Transverse colon (tissue), 4 donors: ENCODE measurements around the gene CHADL. TPM values are rescaled to one million over a fixed set of nuclear protein-coding genes. Genes with fewer than 3 reads are reported as not detected.

Experiments
- DNase-seq: peaks from one replicate; pipeline ENCODE4 v3.0.0-alpha.2; 2019
- H3K27ac ChIP-seq, 4 donors: fragments of 200-600 bp; sonication (generic); 2 replicates each; pipeline ENCODE4 v1.5.1; 2016 to 2018; ENCODE audit warnings: inconsistent platforms in 4 of 4
- H3K27me3 ChIP-seq: fragments of 200-600 bp; sonication (generic); 2 replicates; pipeline ENCODE4 v1.5.1; 2017; ENCODE audit warnings: inconsistent platforms
- H3K36me3 ChIP-seq, 4 donors: fragments of 200-600 bp; sonication (generic); 2 replicates each; pipeline ENCODE4 v1.5.1; 2017 to 2019; ENCODE audit warnings: inconsistent platforms in 4 of 4
- H3K4me1 ChIP-seq, 4 donors: fragments of 200-600 bp; sonication (generic); 2 replicates each; pipeline ENCODE4 v1.5.1; 2017 to 2020; ENCODE audit warnings: inconsistent platforms in 4 of 4
- H3K4me3 ChIP-seq, 4 donors: fragments of 200-600 bp; sonication (generic); 1 replicate in 1 of 4; 2 replicates in 3 of 4; pipeline versions ENCODE4 v1.5.1 to v1.6.1; 2017 to 2019; ENCODE audit warnings: inconsistent platforms in 4 of 4
- H3K9me3 ChIP-seq, 2 donors: fragments of 200-600 bp; sonication (generic); 2 replicates each; pipeline ENCODE4 v1.5.1; 2017 to 2019; ENCODE audit warnings: inconsistent platforms in 2 of 2
- CTCF ChIP-seq, 5 experiments: fragments of 200-600 bp in 3 of 5; fragments of 450-650 bp in 2 of 5; sonication (generic) in 3 of 5; IDR thresholded peaks; 1 replicate in 2 of 5; 2 replicates in 3 of 5; pipeline ENCODE4 v1.5.1; 2016 to 2017; ENCODE audit warnings: antibody characterized with exemption in 5 of 5, inconsistent platforms in 3 of 5, mild to moderate bottlenecking in 2 of 5, moderate library complexity in 1 of 5
- EP300 ChIP-seq: sonication (generic); formaldehyde crosslinking; IDR thresholded peaks from one replicate; pipeline ENCODE4 v1.6.1; 2017; ENCODE audit warnings: antibody characterized with exemption, low read depth
- POLR2A ChIP-seq: fragments of 450-650 bp; IDR thresholded peaks from one replicate; pipeline ENCODE4 v1.6.1; 2016; ENCODE audit warnings: antibody characterized with exemption, mild to moderate bottlenecking, moderate library complexity
- POLR2AphosphoS5 ChIP-seq, 3 donors: sonication (generic); formaldehyde crosslinking; IDR thresholded peaks; one replicate each; pipeline ENCODE4 v1.6.1; 2016; ENCODE audit warnings: antibody characterized with exemption in 3 of 3
- WGBS, 2 donors: methylation state at CpG; one replicate each; pipeline ENCODE4 v1.1.5; 2018; ENCODE audit warnings: low coverage in 1 of 2; 5-methylcytosine and 5-hydroxymethylcytosine counted together
- in situ Hi-C, 4 donors: fragments of 200-750 bp; cut with MboI; loops; one replicate each; pipeline versions ENCODE4 v1.15.0 to v1.15.1; 2017; ENCODE audit warnings: low sequenced_read_pairs in 3 of 4, low pct_ligation_motif_present in 1 of 4, low pct_unique_long_range_greater_than_20kb in 1 of 4
- intact Hi-C: fragments of 100-400 bp; cut with DNase I; formaldehyde crosslinking; loops from one replicate; pipeline ENCODE4 v1.15.1; 2023; ENCODE audit warnings: low total_unique reads
- total RNA-seq, 4 donors: library from RNA; depleted of rRNA; stranded (reverse); fragments of >200 nt; gene quantifications; one replicate each; pipeline ENCODE4 v1.1.0, GENCODE V29; 2016

Gene CHADL
- total RNA-seq, 4 donors from 2014 or later, result 3.0 to 20.6 (median 5.3) TPM

- in situ Hi-C loops (no loop called here), intact Hi-C loops (no loop called here)
- no peak for DNase-seq
- Histone ChIP-seq H3K27me3 (no peaks in the 10 kb centered on the region), H3K4me3 (no peak overlapping the region), H3K27ac (no peak overlapping the region), H3K9me3 (no peaks in the 10 kb centered on the region), H3K36me3 (peaks cover 0 to 11% (median 0%) of the 10 kb centered on the region in 4 donors), H3K4me1 (no peaks in the 10 kb centered on the region)
- 80 to 100% methylated on average over 5 to 7 of the region's 7 CpGs for WGBS, 2 donors
- no peak for TF ChIP-seq POLR2A
These were observed 9.4 kb downstream of the CHADL start for GRCh38 chr22:41231369-41231768.

- 84% methylated on average over 9 of the region's 9 CpGs; no CpG with 5 or more reads in 1 of the 2 donors for WGBS, 2 donors
- in situ Hi-C loops (no loop called here), intact Hi-C loops (no loop called here)
- Histone ChIP-seq H3K27ac (no peak overlapping the region), H3K9me3 (no peaks in the 10 kb centered on the region), H3K27me3 (no peaks in the 10 kb centered on the region), H3K36me3 (peaks cover 0 to 19% (median 0%) of the 10 kb centered on the region in 4 donors), H3K4me1 (no peaks in the 10 kb centered on the region), H3K4me3 (no peak overlapping the region)
- DNase-seq, result no peak
- no peak for TF ChIP-seq POLR2AphosphoS5 (IDR thresholded peaks at IDR 0.05)
- TF ChIP-seq EP300, result no peak
- TF ChIP-seq CTCF (IDR thresholded peaks at IDR 0.05), result no peak
- TF ChIP-seq POLR2A, result no peak
These were observed 10.3 kb downstream of the CHADL start for GRCh38 chr22:41230401-41230785.

DNA sequence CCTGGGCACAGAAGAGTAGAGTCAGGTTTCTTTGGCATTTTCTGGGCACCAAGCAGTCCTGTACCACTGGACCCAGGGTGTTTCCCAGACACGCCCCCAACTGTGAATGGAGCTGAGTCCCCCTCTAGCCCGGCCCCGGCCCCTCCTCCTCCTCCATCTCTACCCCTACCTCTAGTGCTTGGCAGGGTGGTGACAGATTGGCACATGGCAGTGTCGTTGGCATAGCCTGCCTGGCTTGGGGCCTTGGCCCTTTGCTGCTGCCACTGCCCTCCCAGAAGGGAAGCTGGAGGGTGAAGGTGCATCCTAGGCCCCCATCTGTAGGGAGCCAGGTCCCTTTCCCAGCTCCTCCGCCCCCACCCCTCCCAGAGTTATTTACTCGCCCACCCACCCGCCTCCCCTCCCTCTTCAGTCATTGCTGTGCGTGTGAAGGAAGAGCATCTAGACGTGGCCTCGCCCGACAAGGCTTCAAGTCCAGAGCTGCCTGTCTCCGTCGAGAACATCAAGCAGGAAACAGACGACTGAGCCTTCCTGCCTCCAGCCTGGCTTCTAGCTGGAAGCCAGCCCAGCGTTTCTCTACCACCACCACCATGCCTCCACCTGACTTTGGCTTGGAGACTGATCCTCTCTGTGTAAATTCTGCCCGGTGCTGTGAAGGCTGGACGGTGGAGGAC is 10.9 kb downstream of the CHADL start:
- in situ Hi-C loops (no loop called here), intact Hi-C loops (no loop called here)
- Histone ChIP-seq H3K36me3 (peaks cover 0 to 23% (median 0%) of the 10 kb centered on the region in 4 donors), H3K27ac (no peak overlapping the region), H3K4me1 (no peaks in the 10 kb centered on the region), H3K4me3 (no peak overlapping the region), H3K9me3 (no peaks in the 10 kb centered on the region), H3K27me3 (no peaks in the 10 kb centered on the region)
- TF ChIP-seq EP300 (no peak), POLR2A (no peak), CTCF (IDR thresholded peaks at IDR 0.05) (no peak), POLR2AphosphoS5 (IDR thresholded peaks at IDR 0.05) (no peak)
- DNase-seq, result no peak
- 83% methylated on average over 14 of the region's 17 CpGs; no CpG with 5 or more reads in 1 of the 2 donors for WGBS, 2 donors

DNA sequence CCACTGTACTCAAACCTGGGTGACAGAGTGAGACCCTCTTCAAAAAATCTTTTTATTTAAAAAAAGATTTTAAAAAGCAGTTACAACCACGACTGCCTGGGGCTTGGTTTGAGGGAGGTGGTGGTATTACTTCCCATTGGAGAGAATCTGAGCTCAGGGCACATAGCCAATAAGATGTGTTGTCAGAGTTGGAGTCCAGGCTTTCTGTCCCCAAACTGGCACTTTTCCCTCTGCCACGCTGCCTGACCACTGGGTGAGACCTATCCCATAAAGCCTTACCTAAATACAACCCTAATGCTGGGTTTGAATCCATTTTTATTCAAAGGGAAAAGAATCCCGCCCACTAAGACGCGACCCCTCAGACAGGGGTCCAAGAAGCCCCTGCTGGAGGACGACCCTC is 11.5 kb downstream of the CHADL start:
- Histone ChIP-seq H3K27me3 (no peaks in the 10 kb centered on the region), H3K4me1 (no peaks in the 10 kb centered on the region), H3K4me3 (no peak overlapping the region), H3K36me3 (peaks cover 0 to 30% (median 2%) of the 10 kb centered on the region in 4 donors), H3K27ac (no peak overlapping the region), H3K9me3 (no peaks in the 10 kb centered on the region)
- TF ChIP-seq POLR2A (no peak), CTCF (IDR thresholded peaks at IDR 0.05) (no peak), POLR2AphosphoS5 (IDR thresholded peaks at IDR 0.05) (no peak), EP300 (no peak)
- 83 to 98% methylated on average over 1 to 5 of the region's 6 CpGs for WGBS, 2 donors
- in situ Hi-C loops, result no loop called here
- no peak for DNase-seq
- intact Hi-C loops, result no loop called here
